Inflammatory macrophage treated with lipopolysaccharide for 4 hours (primary cell): ENCODE data around the gene KLRD1.
"Not testable (repeated sequence)": the region's sequence is repeated elsewhere in the genome, so short reads cannot be mapped to it uniquely, and the experiment has no call there.

ENCODE experiments used
- DNase-seq: peaks from one replicate; pipeline ENCODE4 v3.0.0-alpha.2; 2020

KLRD1 gene

GRCh38 chr12:10369557-10370415 is 62.1 kb downstream of the KLRD1 start:
- DNase-seq = no peak

GRCh38 chr12:10371893-10372535 is 64.3 kb downstream of the KLRD1 start:
- not testable (repeated sequence) for DNase-seq

DNA sequence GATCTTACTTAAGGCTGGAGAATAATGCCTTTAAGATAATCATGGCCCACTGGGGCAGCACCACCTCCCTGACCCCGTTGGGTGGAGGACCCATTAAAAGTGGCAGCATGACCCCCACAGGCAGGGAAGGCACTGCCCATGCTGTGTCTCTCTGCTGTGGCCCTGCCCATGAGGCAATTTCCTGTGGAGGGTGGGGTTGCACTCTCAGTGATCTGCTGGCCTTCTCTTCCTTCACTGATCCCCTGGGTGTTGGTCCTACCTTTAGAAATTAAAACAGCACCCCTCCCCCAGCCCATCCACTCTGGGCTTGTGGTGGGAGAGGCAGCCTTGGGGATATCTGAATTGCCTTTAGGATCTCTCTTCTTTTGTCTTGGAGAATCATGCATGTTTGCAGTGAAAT is 64.9 kb downstream of the KLRD1 start:
- DNase-seq = peak; percentile 24

- no peak for DNase-seq
These were observed 67.0 kb downstream of the KLRD1 start for GRCh38 chr12:10374624-10375018.

DNA sequence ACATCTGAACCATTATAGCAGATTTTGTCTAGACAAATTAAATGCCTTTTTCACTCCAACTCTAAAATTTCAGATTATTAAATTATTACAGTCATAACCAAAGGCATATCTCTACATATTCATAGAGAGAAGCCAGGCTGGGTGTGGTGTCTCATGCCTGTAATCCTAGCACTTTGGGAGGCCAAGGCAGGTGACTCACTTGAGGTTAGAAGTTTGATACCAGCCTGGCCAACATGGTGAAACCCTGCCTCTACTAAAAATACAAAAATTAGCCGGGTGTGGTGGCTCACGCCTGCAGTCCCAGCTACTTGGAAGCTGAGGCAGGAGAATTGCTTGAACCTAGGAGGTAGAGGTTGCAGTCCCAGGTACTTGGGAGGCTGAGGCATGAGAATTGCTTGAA is 71.1 kb downstream of the KLRD1 start:
- not testable (repeated sequence) for DNase-seq
